H9 (cell line): ENCODE measurements around the gene KRT8. TPM values are rescaled to one million over a fixed set of nuclear protein-coding genes. Genes with fewer than 3 reads are reported as not detected.

Source experiments
- DNase-seq: peaks from one replicate; pipeline ENCODE4 v3.0.0-alpha.2; 2017
- H2AFZ ChIP-seq: one replicate; pipeline ENCODE4 v1.6.1; 2013; ENCODE audit warnings: mild to moderate bottlenecking, low read length, control low read depth, moderate library complexity
- H2AK5ac ChIP-seq: 2 replicates; pipeline ENCODE4 v1.6.1; 2013; ENCODE audit warnings: low read length, control low read depth, mixed read lengths; ENCODE audit not compliant: insufficient read length
- H2BK120ac ChIP-seq: one replicate; pipeline ENCODE4 v1.6.1; 2013; ENCODE audit warnings: low read depth, mild to moderate bottlenecking, low read length, control low read depth, inconsistent platforms; ENCODE audit not compliant: poor library complexity, severe bottlenecking
- H2BK12ac ChIP-seq: 2 replicates; pipeline ENCODE4 v1.6.1; 2013; ENCODE audit warnings: low read length, control low read depth, mixed read lengths, low read depth; ENCODE audit not compliant: insufficient read length
- H2BK15ac ChIP-seq: 2 replicates; pipeline ENCODE4 v1.6.1; 2013; ENCODE audit warnings: low read depth, low read length, control low read depth
- H2BK20ac ChIP-seq: one replicate; pipeline ENCODE4 v1.6.1; 2013; ENCODE audit warnings: low read depth, mild to moderate bottlenecking, low read length, control low read depth, inconsistent platforms; ENCODE audit not compliant: poor library complexity, severe bottlenecking
- H2BK5ac ChIP-seq: 2 replicates; pipeline ENCODE4 v1.6.1; 2013; ENCODE audit warnings: low read length, control low read depth, mixed read lengths; ENCODE audit not compliant: insufficient read length
- H3K14ac ChIP-seq: 2 replicates; pipeline ENCODE4 v1.6.1; 2013; ENCODE audit warnings: low read length, control low read depth; ENCODE audit not compliant: insufficient read depth
- H3K18ac ChIP-seq: 2 replicates; pipeline ENCODE4 v1.6.1; 2013; ENCODE audit warnings: low read depth, mild to moderate bottlenecking, mixed read lengths, low read length, control low read depth; ENCODE audit not compliant: insufficient read length
- H3K23ac ChIP-seq: 2 replicates; pipeline ENCODE4 v1.6.1; 2013; ENCODE audit warnings: low read length, control low read depth, mixed read lengths, low read depth; ENCODE audit not compliant: insufficient read length
- H3K23me2 ChIP-seq: 2 replicates; pipeline ENCODE4 v1.6.1; 2013; ENCODE audit warnings: low read depth, mild to moderate bottlenecking, mixed read lengths, low read length, control low read depth; ENCODE audit not compliant: insufficient read length, poor library complexity, severe bottlenecking
- H3K27ac ChIP-seq: 2 replicates; pipeline ENCODE4 v1.5.1; 2013; ENCODE audit warnings: low read length, control low read depth, mixed read lengths, low read depth; ENCODE audit not compliant: insufficient read length
- H3K27me3 ChIP-seq: 2 replicates; pipeline ENCODE4 v1.6.1; 2013; ENCODE audit warnings: low read length, control low read depth, inconsistent platforms; ENCODE audit not compliant: insufficient read depth
- H3K4ac ChIP-seq: 2 replicates; pipeline ENCODE4 v1.6.1; 2013; ENCODE audit warnings: low read depth, mild to moderate bottlenecking, control low read depth, inconsistent platforms, low read length, moderate library complexity
- H3K4me1 ChIP-seq: 2 replicates; pipeline ENCODE4 v1.6.1; 2013; ENCODE audit warnings: low read length, control low read depth, inconsistent platforms; ENCODE audit not compliant: insufficient read depth
- H3K4me2 ChIP-seq: 2 replicates; pipeline ENCODE4 v1.6.1; 2013; ENCODE audit warnings: low read length, control low read depth, mixed read lengths; ENCODE audit not compliant: insufficient read length, insufficient read depth
- H3K56ac ChIP-seq: 2 replicates; pipeline ENCODE4 v1.6.1; 2013; ENCODE audit warnings: low read depth, mild to moderate bottlenecking, mixed read lengths, low read length, control low read depth; ENCODE audit not compliant: insufficient read length
- H3K79me1 ChIP-seq: 2 replicates; pipeline ENCODE4 v1.6.1; 2013; ENCODE audit warnings: low read depth, mild to moderate bottlenecking, moderate library complexity, low read length, control low read depth, inconsistent platforms; ENCODE audit not compliant: insufficient read depth, poor library complexity, severe bottlenecking
- H3K79me2 ChIP-seq: 2 replicates; pipeline ENCODE4 v1.6.1; 2013; ENCODE audit warnings: low read length, control low read depth, inconsistent platforms; ENCODE audit not compliant: insufficient read depth
- H3K9ac ChIP-seq: 2 replicates; pipeline ENCODE4 v1.6.1; 2013; ENCODE audit warnings: low read length, control low read depth, mixed read lengths; ENCODE audit not compliant: insufficient read length; ENCODE audit errors: extremely low read depth
- H3K9me3 ChIP-seq: one replicate; pipeline ENCODE4 v1.6.1; 2013; ENCODE audit warnings: low read depth, low read length, inconsistent platforms; ENCODE audit not compliant: control insufficient read depth
- H3T11ph ChIP-seq: one replicate; pipeline ENCODE4 v1.6.1; 2013; ENCODE audit warnings: mild to moderate bottlenecking, low read length, control low read depth, inconsistent platforms
- H4K20me1 ChIP-seq: one replicate; pipeline ENCODE4 v1.6.1; 2013; ENCODE audit not compliant: control insufficient read depth, insufficient read length, insufficient read depth
- H4K5ac ChIP-seq: 2 replicates; pipeline ENCODE4 v1.6.1; 2013; ENCODE audit warnings: low read depth, mild to moderate bottlenecking, mixed read lengths, low read length, control low read depth; ENCODE audit not compliant: insufficient read length
- H4K8ac ChIP-seq: replicated peaks from 2 replicates; pipeline ENCODE4 v1.6.1; 2013; ENCODE audit warnings: low read length, control low read depth, mixed read lengths, low read depth; ENCODE audit not compliant: insufficient read length
- H4K91ac ChIP-seq: 2 replicates; pipeline ENCODE4 v1.6.1; 2013; ENCODE audit warnings: low read depth, mild to moderate bottlenecking, moderate library complexity, mixed read lengths, low read length, control low read depth; ENCODE audit not compliant: insufficient read length
- H3K27ac Mint-ChIP-seq, 3 experiments: 2 replicates in 2 of 3; 3 replicates in 1 of 3; pipeline ENCODE4 v1.8.0; 2020 to 2021; ENCODE audit warnings: mixed read lengths in 3 of 3, mild to moderate bottlenecking in 1 of 3, moderate library complexity in 1 of 3
- H3K27me3 Mint-ChIP-seq: 2 replicates; pipeline ENCODE4 v1.8.0; 2021; ENCODE audit warnings: low read depth, mild to moderate bottlenecking, moderate library complexity, mixed read lengths
- H3K36me3 Mint-ChIP-seq, 3 experiments: 2 replicates in 2 of 3; 3 replicates in 1 of 3; pipeline ENCODE4 v1.8.0; 2020 to 2021; ENCODE audit warnings: low read depth in 3 of 3, mixed read lengths in 3 of 3; ENCODE audit not compliant: insufficient read depth in 1 of 3
- H3K4me1 Mint-ChIP-seq, 2 experiments: 2 replicates each; pipeline ENCODE4 v1.8.0; 2020; ENCODE audit warnings: mixed read lengths in 2 of 2
- H3K4me3 Mint-ChIP-seq, 2 experiments: 2 replicates in 1 of 2; 3 replicates in 1 of 2; pipeline ENCODE4 v1.8.0; 2020 to 2021; ENCODE audit warnings: mild to moderate bottlenecking in 2 of 2, mixed read lengths in 2 of 2, moderate library complexity in 1 of 2
- H3K9me3 Mint-ChIP-seq, 2 experiments: 2 replicates in 1 of 2; 3 replicates in 1 of 2; pipeline ENCODE4 v1.8.0; 2020; ENCODE audit warnings: mild to moderate bottlenecking in 2 of 2, mixed read lengths in 2 of 2, moderate library complexity in 1 of 2
- CTCF ChIP-seq: fragments of 200-600 bp; sonication (generic); conservative IDR thresholded peaks from 3 replicates; pipeline ENCODE4 v1.8.0; 2021; ENCODE audit warnings: antibody characterized with exemption, mild to moderate bottlenecking
- WGBS: extraction: QIAGEN DNeasy Blood & Tissue Kit; methylation state at CpG from one replicate; pipeline ENCODE4 v1.1.7; 2013; ENCODE audit warnings: missing lambda C conversion rate, low lambda C conversion rate, mixed read lengths; ENCODE audit not compliant: insufficient read length; ENCODE audit errors: extremely low coverage; 5-methylcytosine and 5-hydroxymethylcytosine counted together
- total RNA-seq: library from RNA; stranded (reverse); gene quantifications from 2 replicates; pipeline ENCODE4 v1.2.1, GENCODE V29; 2021

KRT8 gene
- total RNA-seq, 1 experiment from 2014 or later: 244 TPM

- no peaks in the 10 kb centered on the region for H3K79me2 ChIP-seq
- no peak overlapping the region for H3K56ac ChIP-seq
- H3K4ac ChIP-seq: no peak overlapping the region
- no peak overlapping the region for H3K9ac ChIP-seq
- H2BK15ac ChIP-seq: no peak overlapping the region
- H3K9me3 ChIP-seq: no peaks in the 10 kb centered on the region
- H2BK20ac ChIP-seq: no peak overlapping the region
- H3K4me2 ChIP-seq: no peak overlapping the region
- H3T11ph ChIP-seq: no peak overlapping the region
- Mint-ChIP-seq H3K4me3 (no peak overlapping the region), H3K4me1 (no peaks in the 10 kb centered on the region), H3K27ac (peak overlapping the region; percentile 42 to 83 (median 44); a peak in 2 of 7 replicates), H3K36me3 (peaks cover 25 to 46% (median 46%) of the 10 kb centered on the region in 3 experiments; a peak in 6 of 7 replicates), H3K27me3 (no peaks in the 10 kb centered on the region), H3K9me3 (peaks cover 0 to 3% of the 10 kb centered on the region in 2 experiments; a peak in 2 of 5 replicates)
- no peak overlapping the region for H3K27ac ChIP-seq
- H3K79me1 ChIP-seq: no peaks in the 10 kb centered on the region
- no peaks in the 10 kb centered on the region for H3K23me2 ChIP-seq
- H4K91ac ChIP-seq: no peak overlapping the region
- no peak for TF ChIP-seq CTCF
- H3K27me3 ChIP-seq: no peaks in the 10 kb centered on the region
- no peak for DNase-seq
- H4K5ac ChIP-seq: no peak overlapping the region
- no peak overlapping the region for H2AK5ac ChIP-seq
- no peak overlapping the region for H3K18ac ChIP-seq
- no peak overlapping the region for H2AFZ ChIP-seq
- no peak overlapping the region for H2BK5ac ChIP-seq
- no peaks in the 10 kb centered on the region for H4K20me1 ChIP-seq
- H2BK12ac ChIP-seq: no peak overlapping the region
- H3K14ac ChIP-seq: no peak overlapping the region
- H2BK120ac ChIP-seq: no peak overlapping the region
- H4K8ac ChIP-seq: no peak overlapping the region
- no CpG with 5 or more reads among the region's 3 CpGs for WGBS
- H3K23ac ChIP-seq: no peak overlapping the region
- H3K4me1 ChIP-seq: no peaks in the 10 kb centered on the region
Observed at GRCh38 chr12:52896190-52897100, 8.4 kb downstream of the KRT8 start.
